Activated CD4-positive, CD25-positive, alpha-beta regulatory T cell treated with anti-CD3 and anti-CD28 coated beads, Interleukin-2, amount 50 U/mL, for 24 hours (primary cell): ENCODE measurements around the gene ARHGEF10L.

ENCODE experiments used
- ATAC-seq, 2 donors: fragments of 150-1000 bp; cut with Tn5 transposase; one replicate each; pipeline ENCODE4 v1.10.0; 2021; ENCODE audit warnings: mild to moderate bottlenecking in 1 of 2, moderate library complexity in 1 of 2

ARHGEF10L gene

DNA sequence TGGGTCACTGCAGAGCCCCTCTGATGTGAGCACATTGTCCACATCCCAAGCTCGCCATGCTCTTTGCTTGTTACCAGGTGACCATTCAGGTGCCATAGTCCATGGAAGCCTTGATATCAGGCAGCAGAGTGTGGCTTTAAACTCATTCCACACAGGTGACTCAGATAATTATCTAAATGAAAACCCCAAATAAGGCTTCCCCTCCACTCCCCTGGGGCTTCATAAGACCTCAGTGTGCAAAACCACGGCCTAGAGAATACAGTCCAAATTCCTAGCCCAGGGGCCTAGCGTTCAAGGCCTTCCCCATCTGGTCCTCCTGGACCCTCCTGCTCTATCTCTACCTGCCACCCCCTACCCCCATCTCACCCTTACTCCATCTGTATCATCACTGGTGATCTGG is 97.1 kb downstream of the ARHGEF10L start:
- peak in 1 of 2 donors; percentile 24 for ATAC-seq

DNA sequence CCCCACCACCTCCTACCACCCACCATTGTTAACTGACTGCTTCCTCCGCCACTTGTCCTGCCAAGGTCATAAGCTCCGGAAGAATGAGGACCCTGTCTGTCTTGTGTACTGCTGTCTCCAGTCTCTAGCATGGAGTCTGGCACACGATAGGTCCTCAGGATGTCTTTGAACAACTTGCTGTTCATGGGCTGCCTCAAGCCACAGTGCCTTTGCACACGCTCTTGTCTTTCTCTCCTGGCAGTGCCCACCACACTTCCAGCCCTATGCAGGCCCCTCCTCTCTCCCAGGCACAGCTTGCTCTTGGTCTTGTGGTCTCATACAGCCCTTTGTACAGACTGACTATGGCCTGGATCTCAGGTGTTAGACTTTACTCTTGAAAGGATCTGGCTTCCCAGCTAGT is 97.6 kb downstream of the ARHGEF10L start:
- ATAC-seq: no peak

DNA sequence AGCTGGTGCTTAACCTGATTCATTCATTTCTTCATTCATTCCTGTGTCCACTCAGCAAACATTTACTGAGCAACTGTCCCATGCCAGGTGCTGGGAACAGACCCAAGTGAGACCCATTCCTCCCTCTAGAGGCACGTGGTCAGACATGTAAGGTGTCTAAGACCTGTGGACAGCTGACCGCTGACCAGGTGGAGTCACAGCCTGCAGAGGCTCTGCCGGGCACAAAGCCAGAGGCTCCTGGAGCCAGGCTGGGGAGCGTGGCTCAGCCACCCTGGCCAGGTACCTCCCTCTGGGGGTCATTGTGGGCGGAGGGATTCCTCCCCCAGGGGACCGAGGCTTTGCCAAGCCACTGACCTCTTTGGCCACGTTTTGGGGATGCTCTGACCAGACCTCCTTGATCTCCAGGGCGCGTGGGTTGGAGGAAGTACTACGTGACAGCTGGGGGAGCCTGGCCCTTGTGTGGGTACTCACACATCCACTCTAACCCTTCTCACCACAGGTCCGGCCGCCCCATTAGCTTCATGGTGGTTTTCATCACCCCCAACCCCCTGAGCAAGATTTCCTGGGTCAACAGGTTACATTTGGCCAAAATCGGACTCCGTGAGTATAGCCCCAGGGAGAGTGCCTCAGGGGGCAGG is 100.3 kb downstream of the ARHGEF10L start:
- ATAC-seq: no peak

DNA sequence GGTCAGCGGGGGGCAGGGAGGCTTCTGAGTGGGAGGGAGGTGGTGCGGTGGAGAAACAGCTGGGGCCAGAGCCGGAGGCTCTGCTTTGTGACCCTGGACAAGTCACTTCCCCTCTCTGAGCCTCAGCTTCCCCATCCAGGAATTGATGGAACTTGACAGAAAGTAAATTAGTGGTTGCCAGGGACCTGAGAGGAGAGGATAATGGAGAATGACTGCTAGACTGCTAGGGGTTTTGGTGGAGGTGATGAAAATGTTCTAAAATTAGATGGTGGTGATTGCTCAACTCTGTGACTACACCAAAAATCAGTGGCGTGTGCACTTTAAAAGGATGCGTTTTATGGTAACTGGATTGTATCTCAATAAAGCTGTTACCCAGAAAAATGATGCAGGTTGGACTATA is 100.9 kb downstream of the ARHGEF10L start:
- no peak for ATAC-seq

DNA sequence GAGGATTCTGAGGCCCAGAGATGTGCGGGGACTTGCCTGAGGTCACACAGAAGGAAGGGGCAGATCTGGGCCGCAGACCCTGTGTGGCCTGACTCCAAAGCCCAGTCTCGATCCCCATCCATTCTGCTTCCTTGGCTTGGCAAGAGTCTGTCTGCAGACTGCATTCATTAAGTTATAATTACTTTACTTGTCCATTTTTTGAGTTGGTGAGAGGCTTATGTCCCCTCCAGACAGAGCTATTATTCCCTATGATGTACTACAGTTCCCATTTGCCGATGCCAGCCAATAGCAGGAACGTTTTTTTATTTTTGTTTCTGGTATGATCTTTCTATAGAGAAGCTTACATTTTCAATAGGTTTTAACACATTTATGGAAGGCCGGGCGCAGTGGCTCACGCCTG is 101.5 kb downstream of the ARHGEF10L start:
- no peak for ATAC-seq

DNA sequence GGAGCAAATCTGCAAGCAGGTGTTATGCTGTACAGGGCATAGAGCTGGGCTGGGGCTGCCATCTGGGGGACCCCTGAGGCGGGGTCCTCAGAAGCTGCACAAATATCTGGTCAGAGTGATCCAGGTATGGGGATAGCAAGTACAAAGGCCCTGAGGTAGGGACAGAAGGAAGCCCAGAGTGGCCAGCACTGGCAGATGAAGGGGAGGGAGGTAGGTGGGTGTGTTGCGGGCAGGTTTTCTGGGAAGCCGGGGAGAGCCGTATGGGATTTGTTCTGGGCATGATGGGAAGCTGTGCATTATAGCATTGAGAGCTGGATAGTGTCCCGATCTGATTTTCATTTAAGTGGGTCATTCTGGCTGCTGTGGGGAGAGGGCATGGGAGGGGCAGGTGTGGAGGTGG is 102.7 kb downstream of the ARHGEF10L start:
- ATAC-seq: no peak

DNA sequence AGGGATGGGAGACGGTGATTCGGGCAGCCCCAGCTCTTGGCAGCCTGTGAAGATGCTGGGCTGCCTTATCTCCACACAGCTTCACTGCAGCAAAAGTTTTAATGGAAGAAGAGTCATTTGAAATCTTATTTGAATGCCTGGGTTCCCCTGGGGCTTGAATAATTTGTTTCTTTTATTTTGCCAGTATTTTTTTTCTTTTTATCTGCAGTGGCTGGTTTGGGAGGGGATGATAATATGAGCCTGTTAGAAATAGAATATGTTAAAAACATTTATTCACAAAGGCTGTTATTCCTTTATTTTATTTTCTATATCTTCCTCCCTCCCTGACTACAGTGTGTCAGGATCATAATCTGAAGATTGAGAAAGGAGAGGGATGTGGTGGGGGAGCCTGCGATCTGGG is 103.4 kb downstream of the ARHGEF10L start:
- no peak for ATAC-seq

DNA sequence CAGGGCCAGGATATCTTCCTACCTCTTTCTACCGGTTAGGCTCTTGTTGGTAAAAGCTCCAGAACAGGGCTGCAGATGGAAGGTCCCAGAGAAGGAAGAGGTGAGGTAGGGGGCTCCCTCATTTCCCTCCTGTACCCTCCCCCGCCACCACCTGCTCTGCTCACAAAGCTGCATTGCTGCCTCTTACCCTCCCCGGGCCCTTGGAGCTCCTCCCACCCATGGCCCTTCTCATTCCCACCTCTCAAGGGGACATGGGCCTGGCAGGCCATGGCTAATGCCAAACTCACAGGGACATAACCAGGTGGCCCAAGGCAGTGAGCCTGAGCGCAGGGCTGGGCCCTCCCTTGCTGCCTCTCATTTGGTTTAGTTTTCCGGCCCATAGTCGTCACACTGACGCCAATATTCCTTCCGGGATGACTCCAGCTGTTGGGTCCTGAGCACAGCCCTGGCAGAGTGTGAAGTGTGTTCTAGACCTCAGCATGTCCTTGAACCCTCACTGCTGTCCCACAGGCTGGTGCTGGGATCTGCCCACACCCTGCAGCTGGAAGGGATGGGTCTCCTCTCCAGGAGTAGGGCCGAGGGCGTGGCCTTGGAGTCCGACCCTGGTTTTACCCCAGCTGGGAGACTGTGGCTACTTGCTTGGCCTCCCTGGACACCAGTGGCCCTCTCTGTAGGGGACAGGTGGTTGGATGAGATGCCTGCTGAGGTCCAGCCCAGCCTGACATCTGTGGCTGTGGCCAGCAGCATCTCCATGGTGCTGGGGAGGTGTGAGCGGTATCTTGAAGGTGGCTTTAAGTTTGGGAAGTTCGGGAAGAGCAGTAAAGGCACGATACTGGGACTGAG is 104.6 kb downstream of the ARHGEF10L start:
- no peak for ATAC-seq

DNA sequence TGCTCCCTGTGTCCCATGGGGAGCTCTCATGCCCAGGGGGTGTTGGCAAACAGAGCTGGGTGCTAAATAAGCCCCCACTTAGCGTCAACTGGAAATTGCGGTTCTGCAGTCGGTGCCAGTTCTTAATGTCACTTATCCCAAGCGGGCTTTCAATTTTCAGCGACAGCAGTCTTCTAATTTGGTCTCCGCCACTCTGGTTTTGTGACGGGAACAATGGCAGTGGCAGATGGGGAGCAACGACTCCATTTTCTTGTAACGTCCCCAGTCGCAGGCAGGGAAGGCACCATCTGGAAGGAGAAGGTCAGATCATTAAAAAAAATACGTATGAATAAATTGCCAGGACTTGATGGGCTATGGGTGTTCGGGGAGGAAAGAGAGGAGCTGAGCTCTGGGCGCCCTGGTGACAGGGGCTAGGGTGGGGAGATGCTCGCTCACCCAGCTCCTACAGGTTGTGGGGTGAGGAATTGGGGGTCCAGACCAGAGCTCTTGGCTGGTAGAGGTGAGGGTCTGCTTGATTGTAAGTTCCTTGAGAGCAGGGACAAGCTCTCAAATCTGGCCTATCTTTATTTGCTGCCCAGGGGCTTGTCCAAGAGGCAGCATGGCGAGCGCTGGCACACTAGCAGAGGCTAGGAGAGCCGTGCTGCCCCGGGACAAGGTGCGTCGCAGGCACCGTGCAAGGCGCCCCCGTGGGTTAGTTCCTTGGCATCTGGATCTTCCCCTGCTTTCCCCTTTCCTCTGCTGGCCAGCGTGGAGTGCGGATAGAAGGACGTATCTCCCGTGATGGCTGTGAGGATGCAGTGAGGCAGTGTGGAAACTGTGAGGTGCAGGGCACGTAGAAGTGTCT is 105.8 kb downstream of the ARHGEF10L start:
- no peak for ATAC-seq

DNA sequence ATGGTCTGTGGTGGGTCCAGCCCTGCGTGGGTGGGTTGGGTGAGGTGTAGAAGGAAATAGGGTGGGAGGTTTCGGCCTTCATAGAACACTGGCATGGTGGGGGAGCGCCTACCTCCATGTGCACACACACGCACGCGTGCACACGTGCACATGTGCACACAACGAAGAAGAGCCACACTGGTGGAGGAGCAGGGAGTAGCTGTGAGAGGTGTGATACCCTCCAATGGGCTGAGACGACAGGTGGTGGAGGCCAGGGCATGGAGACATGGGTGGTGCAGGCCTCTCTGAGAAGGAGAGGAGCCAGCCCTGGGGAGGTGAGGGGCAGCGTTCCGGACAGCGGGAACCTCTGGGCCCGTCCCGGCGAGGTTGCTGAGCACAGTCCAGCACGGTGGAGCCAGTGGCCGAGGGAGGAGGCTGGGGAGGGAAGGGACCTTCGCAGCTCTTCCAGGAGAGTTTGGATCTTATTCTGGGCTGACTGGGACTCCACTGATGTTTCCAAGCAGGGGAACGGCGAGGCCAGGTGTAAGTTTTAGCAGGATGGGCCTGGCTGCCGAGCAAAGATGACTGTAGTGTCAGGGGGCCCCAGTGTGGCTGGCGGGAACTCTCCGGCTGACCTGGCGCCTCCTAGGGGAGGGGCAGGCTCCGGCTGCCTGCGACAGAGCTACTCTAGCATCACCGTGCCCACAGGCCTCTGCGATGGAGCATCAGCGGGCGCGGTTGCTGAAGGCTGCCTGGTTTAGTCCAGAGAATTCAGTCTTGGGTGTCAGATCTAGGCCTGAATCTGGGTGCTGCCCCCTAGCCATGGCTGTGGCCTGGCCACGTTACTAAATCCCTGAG is 107.2 kb downstream of the ARHGEF10L start:
- ATAC-seq: no peak

DNA sequence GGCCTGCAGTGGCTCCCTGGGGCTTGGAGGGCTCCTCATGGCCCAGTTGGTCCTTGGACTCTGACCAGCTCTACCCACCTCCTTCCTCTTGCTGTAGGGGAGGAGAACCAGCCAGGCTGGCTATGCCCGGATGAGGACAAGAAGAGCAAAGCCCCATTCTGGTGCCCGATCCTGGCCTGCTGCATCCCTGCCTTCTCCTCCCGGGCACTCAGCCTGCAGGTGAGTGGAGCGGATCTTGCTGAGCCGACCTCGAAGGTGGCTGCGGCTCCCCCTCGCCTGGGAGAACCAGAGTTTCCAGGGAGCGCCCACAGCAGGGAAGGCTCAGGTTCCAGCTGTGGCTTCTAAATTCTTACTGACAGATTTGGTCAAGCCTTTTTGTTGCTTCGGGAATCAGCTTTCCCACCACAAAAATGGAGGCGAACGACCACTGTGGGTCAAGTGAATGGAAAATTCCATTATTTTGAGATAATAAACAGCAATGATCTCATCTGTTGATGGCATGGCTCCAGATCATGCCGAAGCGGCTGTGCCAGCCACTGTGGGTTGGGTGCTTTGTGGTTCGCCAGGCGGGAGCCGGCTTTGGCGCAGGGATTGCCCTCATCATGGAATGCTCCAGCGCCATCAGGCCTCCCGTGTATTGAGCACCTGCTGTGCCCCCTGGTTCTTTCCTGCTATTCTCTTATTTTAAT is 109.1 kb downstream of the ARHGEF10L start:
- no peak for ATAC-seq

DNA sequence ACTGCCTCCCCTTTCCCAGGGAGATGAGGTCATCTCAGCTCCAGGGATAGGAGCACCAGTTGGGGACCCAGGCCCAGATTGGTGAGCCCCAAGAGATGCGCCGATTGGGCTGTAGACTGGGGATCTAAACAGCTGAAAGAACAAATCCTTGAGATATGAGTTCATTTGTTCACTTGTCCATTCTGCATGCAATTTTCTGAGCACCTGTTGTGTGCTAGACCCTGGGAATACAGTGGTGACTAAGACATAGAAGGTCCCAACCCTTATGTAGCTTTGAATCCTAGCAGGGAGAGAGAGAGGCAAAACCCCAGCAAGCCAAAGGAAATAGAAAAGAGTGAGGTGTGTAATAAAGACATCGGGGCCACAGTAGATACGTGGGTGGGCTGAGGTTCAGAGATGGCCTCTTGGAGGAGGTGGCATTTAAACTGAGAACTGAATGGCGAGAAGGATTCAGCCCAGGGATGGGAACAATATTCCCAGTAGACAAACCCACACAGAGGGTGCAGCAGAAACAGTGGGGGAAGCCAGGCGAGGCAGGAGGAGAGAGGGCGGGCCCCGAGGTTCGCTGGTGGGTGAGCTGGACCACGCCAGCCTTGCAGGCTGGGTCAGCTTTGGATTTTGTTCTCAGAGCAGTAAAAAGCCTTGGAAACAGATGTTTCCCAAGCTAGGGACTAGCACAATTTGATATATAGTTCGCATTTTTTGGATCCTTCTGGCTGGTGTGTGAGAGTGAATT is 110.0 kb downstream of the ARHGEF10L start:
- ATAC-seq: no peak

DNA sequence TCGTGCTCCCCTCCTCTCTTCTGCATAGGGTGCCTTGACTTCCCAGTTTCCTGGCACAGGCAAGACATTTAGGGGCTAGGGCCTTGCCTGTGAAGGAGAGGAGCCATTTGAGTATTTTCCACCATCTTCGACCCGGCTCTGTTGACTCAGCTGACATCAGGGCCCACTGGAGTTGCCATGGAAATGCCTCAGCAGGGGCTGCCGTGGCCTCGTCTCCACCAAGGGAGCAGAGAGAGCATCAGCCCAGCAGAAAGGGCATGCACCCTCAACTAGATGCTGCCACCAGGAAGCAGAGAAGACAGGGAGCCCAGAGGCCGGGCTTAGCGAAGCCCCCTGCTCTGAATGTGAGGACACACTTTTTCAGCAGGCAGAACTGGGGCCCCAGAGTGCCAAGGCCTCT is 113.8 kb downstream of the ARHGEF10L start:
- ATAC-seq: no peak

DNA sequence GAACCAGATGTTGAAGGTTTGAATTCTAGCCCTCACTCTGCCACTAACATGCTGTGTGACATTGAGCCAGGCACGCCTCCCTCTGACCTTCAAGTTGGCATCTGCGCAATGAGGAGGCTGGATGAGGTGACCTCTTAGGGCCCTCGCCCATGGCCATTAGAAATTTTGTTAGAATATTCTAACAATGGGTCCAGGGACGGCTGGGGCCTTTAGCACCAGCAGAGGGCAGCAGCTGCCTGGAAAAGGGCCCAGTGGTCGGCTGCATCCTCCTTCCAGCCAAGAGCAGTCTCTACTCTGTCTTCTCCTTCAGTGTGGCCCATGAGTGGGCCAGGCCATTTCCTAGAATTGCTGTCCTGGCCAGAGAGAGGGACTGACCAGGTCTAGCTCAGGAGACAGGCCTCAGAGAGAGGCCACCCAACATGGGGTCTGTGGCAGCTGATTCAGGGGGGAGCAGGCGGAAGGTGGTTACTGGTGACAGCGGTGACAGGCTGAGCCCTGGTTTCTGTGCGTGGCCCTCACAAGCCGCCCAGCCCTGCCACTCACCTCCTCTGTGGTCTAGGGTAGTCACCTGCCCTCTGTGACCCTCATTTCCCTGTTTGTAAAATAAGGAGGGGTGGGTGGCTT is 114.3 kb downstream of the ARHGEF10L start:
- no peak for ATAC-seq

DNA sequence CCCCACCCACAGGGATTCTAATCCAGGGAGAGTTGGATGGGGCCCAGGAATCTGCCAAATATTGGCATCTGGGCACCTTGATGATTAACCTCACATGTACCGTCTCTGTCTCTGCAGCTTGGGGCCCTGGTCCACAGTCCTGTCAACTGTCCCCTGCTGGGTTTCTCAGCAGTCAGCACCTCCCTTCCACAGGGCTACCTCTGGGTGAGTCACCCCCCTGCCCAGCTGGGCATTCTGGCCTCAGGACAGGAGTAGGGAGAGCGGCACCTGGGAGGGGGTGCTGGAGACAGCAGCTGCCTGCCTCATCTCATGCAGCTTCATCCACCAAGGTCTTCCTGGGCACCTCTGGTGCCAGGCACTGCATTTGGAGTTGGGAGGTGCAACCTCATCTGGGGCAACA is 115.0 kb downstream of the ARHGEF10L start:
- ATAC-seq: no peak

DNA sequence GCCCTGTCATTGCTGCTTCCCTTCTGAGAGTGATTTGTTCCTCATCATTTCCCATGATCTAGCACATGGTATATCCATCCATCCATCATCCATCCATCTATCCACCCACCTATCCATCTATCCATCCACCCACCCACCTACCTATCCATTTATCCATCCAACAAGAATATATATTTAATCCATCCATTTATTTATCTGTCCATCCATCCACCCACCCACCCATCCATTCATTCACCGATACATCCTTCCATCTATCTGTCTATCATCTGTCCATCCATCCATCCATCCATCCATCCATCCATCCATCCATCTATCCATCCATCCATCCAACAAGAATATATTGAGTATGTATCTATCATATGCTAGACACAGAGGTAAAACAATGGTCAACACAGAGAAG is 115.7 kb downstream of the ARHGEF10L start:
- ATAC-seq: no peak

DNA sequence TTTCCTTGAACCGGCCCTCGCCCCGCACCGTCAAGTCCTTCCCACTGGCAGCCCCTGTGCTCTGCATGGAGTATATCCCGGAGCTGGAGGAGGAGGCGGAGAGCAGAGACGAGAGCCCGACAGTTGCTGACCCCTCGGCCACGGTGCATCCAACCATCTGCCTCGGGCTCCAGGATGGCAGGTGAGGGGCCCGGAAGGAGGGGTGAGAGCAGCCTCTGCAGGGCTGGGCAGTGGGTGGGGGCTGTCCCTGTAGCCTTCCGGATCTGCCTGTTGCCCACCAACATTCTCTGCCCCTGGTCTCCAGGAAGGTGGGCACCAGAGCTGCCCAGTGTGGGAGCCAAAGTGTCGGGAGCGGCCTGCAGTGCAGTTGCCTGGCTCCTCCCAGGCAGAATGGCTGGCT is 116.4 kb downstream of the ARHGEF10L start:
- no peak for ATAC-seq

DNA sequence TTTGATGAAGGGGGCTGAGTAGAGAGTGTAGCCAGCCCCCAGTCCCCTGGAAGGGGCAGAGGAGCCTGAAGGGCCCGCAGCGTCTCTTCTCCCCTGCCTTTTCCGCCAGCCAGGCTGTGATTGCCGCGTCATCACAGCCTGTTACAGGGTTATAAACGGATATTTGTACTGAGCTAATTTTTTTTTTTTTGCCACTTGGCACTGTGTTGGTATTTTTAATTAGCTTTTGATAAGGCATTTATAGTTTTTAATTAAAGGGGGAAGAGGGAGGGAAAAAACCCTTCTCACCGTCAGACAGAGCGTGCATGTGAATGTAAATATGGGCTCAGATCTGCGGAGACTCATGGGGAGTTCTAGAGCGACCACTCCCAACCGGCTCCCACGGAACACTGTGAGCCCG is 117.9 kb downstream of the ARHGEF10L start:
- no peak for ATAC-seq

DNA sequence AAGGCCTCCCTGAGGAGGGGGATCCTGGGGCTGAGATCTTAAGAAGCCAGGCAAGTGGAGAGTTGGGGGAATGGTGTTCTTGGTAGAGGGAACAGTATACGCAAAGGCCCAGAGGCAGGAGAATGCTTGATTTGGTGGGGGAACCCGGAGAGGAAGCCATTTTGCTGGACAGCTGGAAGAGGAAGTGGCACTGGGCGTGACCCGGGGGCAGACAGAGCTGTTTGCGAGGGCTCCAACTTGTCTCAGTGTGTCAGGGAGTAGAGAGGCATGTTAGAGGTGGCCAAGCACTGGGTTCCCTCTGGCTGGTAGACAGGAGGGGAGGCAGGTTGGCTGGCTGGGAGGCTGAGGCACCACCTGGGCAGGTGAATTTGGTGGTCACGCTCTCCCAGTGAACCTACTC is 119.3 kb downstream of the ARHGEF10L start:
- no peak for ATAC-seq

DNA sequence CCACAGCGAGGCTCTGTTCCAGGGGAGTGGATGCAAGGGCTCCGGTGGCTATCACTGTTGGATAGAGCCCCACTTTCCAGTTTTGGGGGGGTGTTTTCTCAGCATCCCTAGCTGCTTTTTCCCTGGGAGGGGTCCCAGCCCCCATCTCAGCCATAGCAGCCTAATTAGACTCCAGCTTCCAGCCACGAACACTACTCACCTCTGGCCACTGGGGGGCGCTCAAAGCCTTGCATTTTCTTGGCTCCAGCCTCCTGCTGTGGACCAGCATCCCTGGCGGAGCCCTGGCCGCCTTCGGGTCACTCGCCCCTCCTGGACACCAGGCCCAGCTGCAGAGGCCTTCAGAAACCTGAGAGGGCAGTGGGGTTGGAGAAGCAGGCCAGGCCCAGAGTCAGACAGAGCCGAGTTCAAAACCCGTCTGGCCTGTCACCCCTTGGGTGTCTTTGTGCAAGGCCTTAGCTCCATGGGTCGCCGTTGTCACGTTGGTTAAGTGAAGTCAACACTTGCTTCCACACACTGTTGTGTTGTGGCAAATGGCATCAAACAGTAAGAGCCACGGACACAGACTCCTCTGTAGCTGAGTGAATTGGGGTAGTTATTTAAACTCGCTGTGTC is 122.2 kb downstream of the ARHGEF10L start:
- no peak for ATAC-seq
